Hypothalamus (tissue), 51 donors: Measurements from ENCODE around the gene NDE1.
"Not testable (repeated sequence)": the region's sequence is repeated elsewhere in the genome, so short reads cannot be mapped to it uniquely, and the experiment has no call there.

Experiments used
- DNase-seq, 51 donors: peaks; one replicate each; lab custom pipeline; 2025; lab: John Stamatoyannopoulos, UW

The NDE1 gene

GRCh38 chr16:15649311-15649710, 734 bp upstream of the NDE1 start:
- DNase-seq, result not testable (repeated sequence)

GRCh38 chr16:15649727-15650018, 372 bp upstream of the NDE1 start:
- DNase-seq, result no peak

GRCh38 chr16:15650698-15651171, 690 bp downstream of the NDE1 start:
- peak in 4 of 51 donors; percentile 26 to 62 (median 30) for DNase-seq

GRCh38 chr16:15652293-15653001, 2.4 kb downstream of the NDE1 start:
- DNase-seq, result no peak

- peak in 1 of 51 donors; percentile 31 for DNase-seq
These were observed 3.2 kb downstream of the NDE1 start for GRCh38 chr16:15653227-15653626.

GRCh38 chr16:15654591-15654990, 4.5 kb downstream of the NDE1 start:
- no peak for DNase-seq

- DNase-seq, result not testable (repeated sequence)
These were observed 5.5 kb downstream of the NDE1 start for GRCh38 chr16:15655561-15655960.

GRCh38 chr16:15658149-15658548, 8.1 kb downstream of the NDE1 start:
- no peak for DNase-seq

- DNase-seq, result no peak
These were observed 8.5 kb downstream of the NDE1 start for GRCh38 chr16:15658556-15658955.

GRCh38 chr16:15660203-15660601, 10.2 kb downstream of the NDE1 start:
- DNase-seq, result no peak

- DNase-seq, result no peak
These were observed 15.1 kb downstream of the NDE1 start for GRCh38 chr16:15665107-15665506.

- no peak for DNase-seq
These were observed 17.2 kb downstream of the NDE1 start for GRCh38 chr16:15667091-15667742.

GRCh38 chr16:15671530-15672117, 21.6 kb downstream of the NDE1 start:
- no peak for DNase-seq

GRCh38 chr16:15672127-15672513, 22.1 kb downstream of the NDE1 start:
- DNase-seq, result peak in 1 of 51 donors; percentile 24

- peak; percentile 14 to 96 (median 66) for DNase-seq
These were observed 22.6 kb downstream of the NDE1 start for GRCh38 chr16:15672514-15673167.

GRCh38 chr16:15674571-15674970, 24.5 kb downstream of the NDE1 start:
- DNase-seq, result peak in 3 of 51 donors; percentile 12 to 22 (median 12)

- peak in 4 of 51 donors; percentile 1 to 12 (median 9) for DNase-seq
These were observed 26.5 kb downstream of the NDE1 start for GRCh38 chr16:15676506-15676905.

- DNase-seq, result no peak
These were observed 27.4 kb downstream of the NDE1 start for GRCh38 chr16:15677447-15677846.

GRCh38 chr16:15682105-15682570, 32.1 kb downstream of the NDE1 start:
- peak in 22 of 51 donors; percentile 0 to 50 (median 18) for DNase-seq

GRCh38 chr16:15686287-15686686, 36.2 kb downstream of the NDE1 start:
- DNase-seq, result no peak

- DNase-seq, result no peak
These were observed 39.2 kb downstream of the NDE1 start for GRCh38 chr16:15689290-15689689.
